H1 (cell line): Measurements from ENCODE around the gene CIT.

Experiments
- CBX5 ChIP-seq: fragments of 300-800, 300-1000 bp; sonication (generic); IDR thresholded peaks from 2 replicates; pipeline ENCODE4 v1.7.1; 2016; ENCODE audit warnings: antibody characterized with exemption, low read length, low read depth
- CREB1 ChIP-seq: IDR thresholded peaks from 2 replicates; pipeline ENCODE4 v1.6.1; 2012; ENCODE audit warnings: inconsistent platforms
- CTCF ChIP-seq, 3 experiments: IDR thresholded peaks; 1 replicate in 2 of 3; 2 replicates in 1 of 3; pipeline versions ENCODE4 v1.5.1 to v1.6.1; 2011; ENCODE audit warnings: low read length in 3 of 3, mild to moderate bottlenecking in 3 of 3, inconsistent platforms in 2 of 3, low read depth in 1 of 3, moderate library complexity in 1 of 3; ENCODE audit not compliant: insufficient read depth in 1 of 3; ENCODE audit errors: control extremely low read depth in 1 of 3
- EP300 ChIP-seq, 2 experiments: IDR thresholded peaks; 1 replicate in 1 of 2; 2 replicates in 1 of 2; pipeline ENCODE4 v1.6.1; 2011 to 2012; ENCODE audit warnings: low read depth in 2 of 2, low read length in 2 of 2, mild to moderate bottlenecking in 2 of 2, borderline replicate concordance in 1 of 2, inconsistent platforms in 1 of 2, moderate library complexity in 1 of 2
- JUN ChIP-seq: IDR thresholded peaks from 2 replicates; pipeline ENCODE4 v1.6.1; 2011; ENCODE audit warnings: low read depth, mild to moderate bottlenecking, improper control_type of control experiment, low read length
- POLR2AphosphoS5 ChIP-seq: IDR thresholded peaks from 2 replicates; pipeline ENCODE4 v1.6.1; 2011; ENCODE audit warnings: low read depth, low read length
- POU5F1 ChIP-seq: IDR thresholded peaks from 2 replicates; pipeline ENCODE4 v1.6.1; 2011; ENCODE audit warnings: low read depth, mild to moderate bottlenecking, low read length, moderate library complexity
- SIRT6 ChIP-seq: IDR thresholded peaks from one replicate; pipeline ENCODE4 v1.7.1; 2012; ENCODE audit warnings: low read length, inconsistent platforms
- SUZ12 ChIP-seq: fragments of 200-600 bp; sonication (generic); IDR thresholded peaks from 2 replicates; pipeline ENCODE4 v1.6.1; 2012; ENCODE audit warnings: mild to moderate bottlenecking, inconsistent platforms, low read length, moderate library complexity, mixed read lengths
- TAF1 ChIP-seq: IDR thresholded peaks from 2 replicates; pipeline ENCODE4 v1.6.1; 2011; ENCODE audit warnings: mild to moderate bottlenecking, low read depth, low read length
- TBP ChIP-seq: IDR thresholded peaks from 2 replicates; pipeline ENCODE4 v1.6.1; 2011; ENCODE audit warnings: low read depth, low read length, improper control_type of control experiment
- TEAD4 ChIP-seq: IDR thresholded peaks from 2 replicates; pipeline ENCODE4 v1.6.1; 2012; ENCODE audit warnings: low read depth, low read length, inconsistent platforms, mixed read lengths
- TF ChIP-seq, protein P1 (sequence below): IDR thresholded peaks from 2 replicates; pipeline ENCODE4 v1.6.1; 2012; ENCODE audit warnings: low read length, inconsistent platforms

GRCh38 chr12:119772431-119772830 lies 104.7 kb downstream of the CIT start:
- no peak for TF ChIP-seq JUN
- no peak for TF ChIP-seq CTCF (IDR thresholded peaks at IDR 0.05; ENCODE audit: control extremely low read depth in 1 of 3, insufficient read depth in 1 of 3, low read depth in 1 of 3, low read length in 3 of 3)
- TF ChIP-seq POLR2AphosphoS5 = no peak
- TF ChIP-seq EP300 (IDR thresholded peaks at IDR 0.05; ENCODE audit: borderline replicate concordance in 1 of 2, low read depth in 2 of 2, low read length in 2 of 2) = no peak
- TF ChIP-seq, protein P1, sequence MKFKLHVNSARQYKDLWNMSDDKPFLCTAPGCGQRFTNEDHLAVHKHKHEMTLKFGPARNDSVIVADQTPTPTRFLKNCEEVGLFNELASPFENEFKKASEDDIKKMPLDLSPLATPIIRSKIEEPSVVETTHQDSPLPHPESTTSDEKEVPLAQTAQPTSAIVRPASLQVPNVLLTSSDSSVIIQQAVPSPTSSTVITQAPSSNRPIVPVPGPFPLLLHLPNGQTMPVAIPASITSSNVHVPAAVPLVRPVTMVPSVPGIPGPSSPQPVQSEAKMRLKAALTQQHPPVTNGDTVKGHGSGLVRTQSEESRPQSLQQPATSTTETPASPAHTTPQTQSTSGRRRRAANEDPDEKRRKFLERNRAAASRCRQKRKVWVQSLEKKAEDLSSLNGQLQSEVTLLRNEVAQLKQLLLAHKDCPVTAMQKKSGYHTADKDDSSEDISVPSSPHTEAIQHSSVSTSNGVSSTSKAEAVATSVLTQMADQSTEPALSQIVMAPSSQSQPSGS = no peak
- TF ChIP-seq TAF1 = no peak
- TF ChIP-seq CREB1 = no peak
- TF ChIP-seq SIRT6 = no peak
- TF ChIP-seq POU5F1 = no peak
- TF ChIP-seq SUZ12 = no peak
- no peak for TF ChIP-seq TBP
- no peak for TF ChIP-seq TEAD4
- no peak for TF ChIP-seq CBX5
